Measurements from ENCODE around the gene MT1G.

MT1G gene

GRCh38 chr16:56625943-56626654, 41.8 kb downstream of the MT1G start (continued):
- TF ChIP-seq ZNF510 (tag by site-specific recombination; IDR thresholded peaks at IDR 0.05; ENCODE audit: insufficient replicate concordance): no peak
- no peak for TF ChIP-seq PATZ1 (tag by site-specific recombination; IDR thresholded peaks at IDR 0.05)
- TF ChIP-seq SP3 (tag by site-specific recombination; IDR thresholded peaks at IDR 0.05): no peak
- no peak for TF ChIP-seq ZNF548 (tag by site-specific recombination; IDR thresholded peaks at IDR 0.05)
- no peak for TF ChIP-seq ZNF707 (tag by site-specific recombination; IDR thresholded peaks at IDR 0.05)
- no peak for TF ChIP-seq ZNF660 (tag by site-specific recombination; IDR thresholded peaks at IDR 0.05)
- TF ChIP-seq ZNF184 (tag by site-specific recombination; IDR thresholded peaks at IDR 0.05): no peak
- TF ChIP-seq ZNF549 (tag by site-specific recombination; IDR thresholded peaks at IDR 0.05): no peak
- TF ChIP-seq ZFP37 (tag by site-specific recombination; IDR thresholded peaks at IDR 0.05): no peak
- TF ChIP-seq ZNF777 (tag by site-specific recombination; IDR thresholded peaks at IDR 0.05; ENCODE audit: borderline replicate concordance): no peak
- no peak for TF ChIP-seq ZNF521 (tag by site-specific recombination; IDR thresholded peaks at IDR 0.05)
- TF ChIP-seq KLF9 (tag by site-specific recombination; IDR thresholded peaks at IDR 0.05; ENCODE audit: low read depth): no peak

GRCh38 chr16:56625140-56625942, 42.5 kb downstream of the MT1G start, which contains the start of gene MT1E:
MT1E (plus strand) TSS chr16:56625781; CDS start chr16:56625852, 71 bp downstream.
- no peak within 1 kb of the TSS for H3K4me3 ChIP-seq (ENCODE audit: low read depth, low read length)
- H3K4me1 ChIP-seq (ENCODE audit: control insufficient read depth, insufficient read depth, low read length): no peaks in the 10 kb centered on the region; the same call in 1 of the 2 replicates
- POLR2A ChIA-PET: interaction anchor here (1.4 to 2.6 kb wide), 2 partner anchors 15 to 17 kb away, joined by 5 to 8 read pairs; partner anchors contain the start of gene MT2A
- no peak within 1 kb of the TSS for H3K27ac ChIP-seq (ENCODE audit: extremely low read depth, low read depth, low read length)
- no peaks in the 10 kb centered on the region for H3K9me3 ChIP-seq (ENCODE audit: control insufficient read depth, insufficient read depth, low read depth, low read length)
- TF ChIP-seq ZNF585B (tag by site-specific recombination; IDR thresholded peaks at IDR 0.05) (no peak), ZNF768 (tag by site-specific recombination; IDR thresholded peaks at IDR 0.05) (no peak), ZNF558 (tag by site-specific recombination; IDR thresholded peaks at IDR 0.05) (no peak), YY1 (tag by site-specific recombination; IDR thresholded peaks at IDR 0.05) (no peak), ZBTB48 (tag by site-specific recombination; IDR thresholded peaks at IDR 0.05) (no peak), ZBTB1 (tag by site-specific recombination; IDR thresholded peaks at IDR 0.05) (no peak), ZSCAN18 (tag by site-specific recombination; IDR thresholded peaks at IDR 0.05) (no peak), ZNF223 (tag by site-specific recombination; IDR thresholded peaks at IDR 0.05) (no peak), WT1 (tag by site-specific recombination; IDR thresholded peaks at IDR 0.05) (no peak), ZNF10 (tag by site-specific recombination; IDR thresholded peaks at IDR 0.05) (no peak), ZBTB49 (tag by site-specific recombination; IDR thresholded peaks at IDR 0.05; ENCODE audit: low read depth) (no peak), ZNF302 (tag by site-specific recombination; IDR thresholded peaks at IDR 0.05; ENCODE audit: low read depth) (no peak), ZNF423 (tag by site-specific recombination; IDR thresholded peaks at IDR 0.05) (no peak)
- CTCF ChIA-PET: interaction anchor here (0.7 kb wide), 1 partner anchor 48 kb away, joined by 3 read pairs; no protein-coding TSS in a partner anchor
- no peaks in the 10 kb centered on the region for H3K36me3 ChIP-seq (ENCODE audit: control insufficient read depth in 2 of 2, insufficient read depth in 1 of 2, low read length in 2 of 2)
